Hepatic stellate cell (primary cell): ENCODE measurements around the gene ATP6AP1.

Experiments used
- DNase-seq: peaks from one replicate; pipeline ENCODE4 v3.0.0; 2011; ENCODE audit warnings: low spot score

The ATP6AP1 gene

DNA sequence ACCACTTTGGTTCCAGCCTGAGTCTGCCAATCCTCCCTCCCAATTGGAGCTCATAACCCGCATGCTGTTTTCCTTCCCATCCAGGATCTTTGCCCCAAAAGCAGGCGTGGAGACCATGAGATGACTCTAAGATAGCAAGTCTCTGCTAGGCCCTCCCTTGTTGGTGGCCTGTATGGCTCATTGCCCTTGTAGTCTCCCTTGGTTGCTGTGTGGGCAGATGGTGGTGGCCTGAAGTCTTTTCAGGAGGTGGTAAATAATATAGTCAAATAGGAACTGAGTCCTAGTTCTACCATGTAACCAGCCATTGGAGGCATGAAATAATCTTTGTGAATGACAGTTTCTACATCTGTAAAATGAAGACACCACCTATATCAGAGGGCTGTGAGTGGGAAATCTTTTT lies 1.2 kb downstream of the ATP6AP1 start:
- DNase-seq = no peak

DNA sequence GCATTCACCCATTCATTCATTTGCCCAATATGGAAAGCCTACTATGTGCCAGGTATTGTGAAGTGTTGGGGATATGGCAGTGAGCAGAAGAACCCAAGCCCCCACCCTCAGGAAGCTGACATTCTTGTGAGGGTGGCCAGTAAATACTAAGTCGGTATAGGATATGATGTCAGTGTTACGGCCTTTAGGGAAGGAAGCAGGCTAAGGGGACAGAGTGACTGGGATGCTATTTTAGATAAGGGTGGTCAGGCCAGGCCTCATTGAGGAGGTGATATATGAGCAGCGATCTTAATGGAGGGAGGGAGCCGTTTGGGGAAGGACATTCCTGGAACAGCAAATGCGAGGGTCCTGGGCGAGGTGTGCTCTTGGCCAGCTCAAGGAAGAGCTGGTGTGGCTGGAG lies 2.0 kb downstream of the ATP6AP1 start:
- no peak for DNase-seq

DNA sequence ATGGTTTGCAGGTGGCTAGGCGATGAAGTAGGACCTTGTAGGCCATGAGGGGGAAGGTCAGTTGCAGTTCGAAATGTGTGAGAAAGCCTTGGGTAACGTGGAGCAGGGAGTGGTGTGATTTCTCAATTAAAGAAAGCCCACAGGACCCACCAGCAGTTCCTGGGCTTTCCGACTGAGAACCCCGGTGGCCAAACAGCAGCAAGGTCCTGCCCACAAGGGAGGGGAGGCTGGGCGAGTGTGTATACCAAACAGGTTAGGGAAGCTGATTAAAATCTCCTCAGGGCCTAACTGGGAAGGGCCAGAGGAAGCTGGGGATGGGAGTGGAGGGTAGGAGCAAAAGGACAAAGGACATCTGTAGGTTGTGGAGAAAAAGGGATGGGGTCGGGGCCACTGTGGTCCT lies 2.4 kb downstream of the ATP6AP1 start:
- DNase-seq = no peak

DNA sequence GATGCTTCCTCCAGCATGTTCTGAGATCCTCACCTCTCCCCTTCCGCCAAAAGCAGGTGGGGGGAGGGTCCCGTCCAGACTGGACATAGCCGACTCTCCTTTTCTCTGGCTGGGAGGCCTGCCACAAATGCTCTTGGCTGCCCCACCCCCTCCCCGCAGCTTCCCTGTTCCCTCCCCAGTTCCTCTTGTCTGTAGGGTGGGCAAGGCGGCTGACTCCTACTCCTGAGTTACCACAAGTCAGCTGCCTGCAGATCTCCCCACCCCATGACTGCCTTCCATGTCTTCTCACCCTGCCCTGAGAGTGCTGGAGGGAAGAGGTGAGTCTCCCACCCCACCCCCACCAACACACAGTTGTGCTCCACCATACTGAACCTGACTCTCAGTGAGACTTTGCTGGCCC lies 2.9 kb downstream of the ATP6AP1 start:
- no peak for DNase-seq

DNA sequence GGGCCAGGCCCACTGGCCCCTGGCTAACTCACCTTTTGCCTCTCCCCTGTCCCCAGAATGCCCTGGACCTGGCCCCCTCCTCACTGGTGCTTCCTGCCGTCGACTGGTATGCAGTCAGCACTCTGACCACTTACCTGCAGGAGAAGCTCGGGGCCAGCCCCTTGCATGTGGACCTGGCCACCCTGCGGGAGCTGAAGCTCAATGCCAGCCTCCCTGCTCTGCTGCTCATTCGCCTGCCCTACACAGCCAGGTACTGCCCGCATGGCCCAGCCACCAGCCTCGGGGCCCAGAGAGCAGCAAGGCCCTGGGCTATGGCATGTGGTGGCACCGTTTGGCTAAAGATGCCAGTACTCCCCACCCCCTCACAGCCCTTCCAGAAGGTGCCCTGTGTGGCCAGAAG lies 3.7 kb downstream of the ATP6AP1 start:
- no peak for DNase-seq

DNA sequence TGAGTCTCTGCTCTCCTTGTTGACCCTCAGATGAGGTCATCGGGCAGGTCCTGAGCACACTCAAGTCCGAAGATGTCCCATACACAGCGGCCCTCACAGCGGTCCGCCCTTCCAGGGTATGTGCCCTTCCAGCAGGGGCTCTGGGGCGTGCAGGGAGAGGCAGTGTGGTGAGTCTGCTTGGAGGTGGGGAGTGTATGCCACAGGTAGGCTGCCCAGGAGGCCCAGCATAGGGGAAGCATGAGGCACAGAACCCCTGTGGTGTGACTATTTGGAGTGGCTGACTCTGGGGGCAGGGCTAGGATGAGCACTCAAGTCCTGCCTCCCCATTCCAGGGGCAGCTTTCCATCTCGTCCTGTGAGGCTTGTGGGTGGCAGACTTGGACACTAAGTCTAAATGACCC lies 5.1 kb downstream of the ATP6AP1 start:
- no peak for DNase-seq

DNA sequence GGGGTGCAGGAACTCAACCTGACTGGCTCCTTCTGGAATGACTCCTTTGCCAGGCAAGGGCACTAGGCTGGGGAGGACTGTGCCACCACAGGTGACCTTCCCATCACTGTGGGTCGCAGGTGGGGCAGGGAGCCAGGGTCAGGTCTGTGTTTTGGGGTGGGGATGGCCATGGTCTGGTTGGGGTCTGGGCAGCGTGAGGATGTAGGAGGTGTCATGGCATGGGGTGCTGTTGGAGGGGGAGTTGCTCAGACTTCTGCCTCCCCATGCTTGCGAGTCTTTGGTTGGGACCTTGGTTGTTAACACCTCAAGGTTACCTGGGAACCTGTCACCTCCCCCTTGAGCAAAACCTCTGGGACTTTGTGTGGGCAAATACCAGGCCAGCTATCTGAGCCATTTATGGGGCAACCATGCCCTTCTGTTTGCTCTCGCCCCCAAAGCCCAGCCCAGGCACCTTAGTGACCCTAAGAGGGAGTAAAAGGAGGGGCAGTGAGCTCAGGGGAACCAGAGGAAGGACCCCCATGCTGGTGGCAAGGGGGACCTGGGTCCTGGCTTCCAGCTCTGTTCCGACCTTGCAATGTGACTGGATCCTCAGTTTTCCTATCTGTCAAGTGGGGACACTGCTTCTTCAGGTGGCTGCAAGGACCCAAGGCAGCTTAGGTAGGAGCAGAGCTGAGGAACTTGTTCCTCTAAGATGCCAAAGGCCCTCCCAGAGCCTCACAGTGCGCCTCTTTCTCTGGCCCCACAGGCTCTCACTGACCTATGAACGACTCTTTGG lies 6.1 kb downstream of the ATP6AP1 start:
- DNase-seq = no peak

DNA sequence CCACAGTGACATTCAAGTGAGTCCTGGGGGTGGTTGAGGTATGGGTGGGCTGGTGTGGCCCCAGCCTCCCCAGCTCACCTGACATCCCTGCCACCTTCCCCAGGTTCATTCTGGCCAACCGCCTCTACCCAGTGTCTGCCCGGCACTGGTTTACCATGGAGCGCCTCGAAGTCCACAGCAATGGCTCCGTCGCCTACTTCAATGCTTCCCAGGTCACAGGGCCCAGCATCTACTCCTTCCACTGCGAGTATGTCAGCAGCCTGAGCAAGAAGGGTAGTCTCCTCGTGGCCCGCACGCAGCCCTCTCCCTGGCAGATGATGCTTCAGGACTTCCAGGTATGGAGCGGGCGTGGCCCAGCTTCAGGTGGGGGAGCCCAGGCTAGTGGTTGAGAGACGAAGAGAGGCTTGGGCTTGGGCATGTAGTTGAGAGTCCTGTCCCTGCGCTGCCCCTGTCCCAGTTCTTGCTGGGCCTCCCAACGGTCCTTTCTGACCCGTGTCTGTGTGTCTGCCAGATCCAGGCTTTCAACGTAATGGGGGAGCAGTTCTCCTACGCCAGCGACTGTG lies 6.8 kb downstream of the ATP6AP1 start:
- no peak for DNase-seq

DNA sequence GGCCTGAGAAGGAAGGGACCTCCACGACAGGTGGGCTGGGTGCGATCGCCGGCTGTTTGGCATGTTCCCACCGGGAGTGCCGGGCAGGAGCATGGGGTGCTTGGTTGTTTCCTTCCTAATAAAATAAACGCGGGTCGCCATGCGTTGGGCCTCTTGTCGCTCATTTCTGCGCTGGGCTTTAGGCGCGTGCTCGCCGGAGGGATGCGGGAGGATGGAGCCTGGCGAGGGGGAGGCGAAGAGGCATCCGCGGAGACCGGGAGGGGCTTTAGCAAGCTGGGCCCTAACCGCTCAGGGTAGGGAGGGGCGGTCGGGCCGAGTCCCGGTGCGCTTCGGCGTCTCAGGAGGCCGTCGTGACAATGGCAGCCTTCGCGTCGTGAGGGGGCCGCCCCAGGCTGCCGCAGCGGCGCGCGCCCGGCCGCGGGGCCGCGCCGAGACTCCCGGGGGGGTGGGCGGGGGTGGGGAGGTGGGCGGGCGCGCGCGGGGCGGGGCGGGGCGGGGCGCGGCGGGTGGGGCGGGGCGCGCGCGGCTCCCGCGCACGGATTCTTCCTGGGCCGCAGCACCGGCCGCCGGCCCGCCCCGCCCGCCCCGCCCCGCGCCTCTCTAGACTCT lies 8.0 kb downstream of the ATP6AP1 start:
- DNase-seq = peak; percentile 72

DNA sequence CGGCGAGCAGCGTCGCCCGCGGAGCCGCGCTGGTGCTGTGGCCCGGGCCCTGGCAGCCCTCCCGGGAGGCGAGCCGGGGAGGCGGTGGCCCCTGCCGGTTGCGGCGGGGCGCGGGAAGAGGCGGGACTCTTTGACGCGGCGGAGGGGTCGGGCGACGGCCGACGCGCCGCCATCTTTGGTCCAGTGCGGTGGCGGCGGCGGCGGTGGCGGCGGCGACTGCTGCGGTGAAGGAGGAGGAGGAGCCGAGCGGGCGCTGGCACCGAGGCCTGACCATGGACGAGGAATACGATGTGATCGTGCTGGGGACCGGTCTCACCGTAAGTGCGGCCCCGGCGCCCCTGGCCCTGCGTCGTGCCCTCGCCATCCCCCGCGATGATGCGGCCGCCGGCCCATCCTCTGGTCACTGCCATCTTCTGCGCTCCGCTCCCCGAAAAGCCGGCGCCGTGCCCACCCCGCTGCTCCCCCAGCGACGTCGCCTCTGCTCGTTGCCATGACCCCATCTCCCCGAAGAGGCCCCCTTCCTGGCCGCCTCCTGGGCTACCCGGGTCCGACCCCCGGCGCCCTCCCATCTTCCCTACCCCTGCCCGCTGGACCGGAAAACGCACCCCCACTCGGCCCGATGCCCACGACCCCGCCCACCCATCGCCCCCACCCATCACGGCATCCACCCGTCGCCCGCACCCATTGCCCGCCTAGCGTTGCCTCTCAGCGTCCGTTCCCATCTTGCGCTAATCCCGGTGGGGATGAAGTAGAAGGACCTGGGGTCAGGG lies 8.7 kb downstream of the ATP6AP1 start, which contains the start of gene GDI1:
TSS of gene GDI1 (plus strand) at position 172 of the 770 bp plus-strand sequence. CDS start at position 273, 101 bp downstream.
- peak; percentile 73 for DNase-seq

DNA sequence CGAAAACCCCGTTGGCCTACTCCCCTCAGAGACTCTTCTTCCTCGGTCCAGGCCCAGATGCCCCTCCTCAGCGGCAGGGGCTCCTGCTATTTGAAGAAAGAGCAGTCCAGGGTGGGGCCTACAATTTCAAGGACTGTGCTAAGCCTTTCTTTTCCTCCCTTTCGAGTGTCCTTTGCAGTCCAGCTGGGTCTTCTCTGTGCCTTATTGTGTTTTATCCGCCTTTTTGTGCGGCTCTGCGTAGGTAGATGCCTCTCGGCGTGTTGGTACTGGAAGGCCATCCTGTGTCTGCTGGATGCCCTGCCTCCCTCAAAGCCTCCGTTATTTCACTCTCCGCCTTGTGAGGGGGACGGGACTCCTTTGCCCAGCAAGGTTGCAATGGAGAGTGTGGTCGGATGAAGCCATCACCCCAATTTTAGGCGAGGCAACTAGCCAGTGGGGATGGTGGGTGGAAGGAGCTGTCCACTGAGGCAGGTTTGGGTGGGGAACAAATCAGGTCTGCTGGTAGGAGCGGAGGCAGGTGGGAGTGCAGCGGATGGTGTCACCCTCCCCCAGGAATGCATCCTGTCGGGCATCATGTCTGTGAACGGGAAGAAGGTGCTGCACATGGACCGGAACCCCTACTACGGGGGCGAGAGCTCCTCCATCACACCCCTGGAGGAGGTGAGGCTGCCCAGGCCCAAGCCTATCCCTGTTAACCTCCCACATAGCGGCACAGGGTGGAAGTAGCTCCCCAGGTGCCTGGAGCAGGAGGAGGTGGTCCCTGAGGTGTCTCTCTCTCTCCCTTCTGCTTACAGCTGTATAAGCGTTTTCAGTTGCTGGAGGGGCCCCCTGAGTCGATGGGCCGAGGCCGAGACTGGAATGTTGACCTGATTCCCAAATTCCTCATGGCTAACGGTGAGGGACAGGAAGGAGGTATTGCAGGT lies 9.8 kb downstream of the ATP6AP1 start:
- no peak for DNase-seq

DNA sequence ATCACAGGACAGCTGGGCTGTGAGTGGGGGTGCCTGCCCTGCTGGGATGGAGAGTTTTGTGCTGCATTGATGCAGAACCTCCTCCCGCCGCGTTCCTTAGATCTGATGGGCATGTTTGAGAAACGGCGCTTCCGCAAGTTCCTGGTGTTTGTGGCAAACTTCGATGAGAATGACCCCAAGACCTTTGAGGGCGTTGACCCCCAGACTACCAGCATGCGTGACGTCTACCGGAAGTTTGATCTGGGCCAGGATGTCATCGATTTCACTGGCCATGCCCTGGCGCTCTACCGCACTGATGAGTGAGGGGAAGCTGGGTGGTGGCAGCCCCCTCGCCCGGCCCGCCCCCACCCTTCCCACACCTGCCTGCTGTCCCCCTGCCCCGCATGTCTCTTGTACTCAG lies 11.4 kb downstream of the ATP6AP1 start:
- DNase-seq = no peak

DNA sequence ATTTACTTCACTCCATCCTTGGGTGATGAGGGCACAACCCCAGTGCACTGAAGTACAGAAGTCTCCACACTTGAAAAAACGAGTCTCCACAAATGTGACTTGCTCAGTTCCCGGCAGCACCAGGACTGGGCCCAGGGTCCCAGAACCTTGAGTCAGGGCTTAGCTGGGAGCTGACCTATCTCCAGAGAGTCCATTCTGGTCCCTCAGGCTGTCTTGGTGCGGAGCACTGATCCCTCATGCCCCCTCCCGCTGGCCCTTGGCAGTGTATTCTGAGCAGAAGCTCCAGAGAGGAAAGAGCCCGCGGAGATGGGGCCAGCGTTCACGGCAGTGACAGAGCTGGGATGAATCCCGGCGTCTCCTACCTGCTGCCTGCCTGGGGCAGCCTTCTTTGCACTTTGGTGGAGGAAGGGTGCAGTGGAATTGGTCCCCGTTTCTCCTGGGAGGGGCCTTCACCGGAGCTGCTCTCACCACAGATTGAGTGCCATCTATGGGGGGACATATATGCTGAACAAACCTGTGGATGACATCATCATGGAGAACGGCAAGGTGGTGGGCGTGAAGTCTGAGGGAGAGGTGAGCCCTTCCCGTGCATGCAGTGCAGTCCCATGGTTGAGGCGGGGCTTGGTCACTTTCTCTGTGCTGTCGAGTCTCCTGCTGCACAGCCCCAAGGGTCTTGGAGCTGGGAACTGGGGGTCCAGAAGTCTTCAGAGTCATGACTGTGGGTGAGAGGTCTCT lies 12.3 kb downstream of the ATP6AP1 start:
- DNase-seq = no peak

DNA sequence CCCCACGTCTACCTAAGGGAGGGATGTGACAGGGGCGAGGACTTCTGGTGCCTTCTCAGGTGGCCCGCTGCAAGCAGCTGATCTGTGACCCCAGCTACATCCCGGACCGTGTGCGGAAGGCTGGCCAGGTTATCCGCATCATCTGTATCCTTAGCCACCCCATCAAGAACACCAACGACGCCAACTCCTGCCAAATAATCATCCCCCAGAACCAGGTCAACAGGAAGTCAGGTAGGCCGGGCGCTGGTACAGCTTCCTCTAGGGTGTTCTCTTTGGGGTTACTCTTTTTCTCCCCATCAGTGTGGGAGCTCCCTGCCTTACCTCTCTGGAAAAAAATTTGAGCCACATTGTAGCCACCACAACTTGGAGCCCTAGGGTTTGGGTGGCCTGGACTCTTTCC lies 13.1 kb downstream of the ATP6AP1 start:
- DNase-seq = no peak

DNA sequence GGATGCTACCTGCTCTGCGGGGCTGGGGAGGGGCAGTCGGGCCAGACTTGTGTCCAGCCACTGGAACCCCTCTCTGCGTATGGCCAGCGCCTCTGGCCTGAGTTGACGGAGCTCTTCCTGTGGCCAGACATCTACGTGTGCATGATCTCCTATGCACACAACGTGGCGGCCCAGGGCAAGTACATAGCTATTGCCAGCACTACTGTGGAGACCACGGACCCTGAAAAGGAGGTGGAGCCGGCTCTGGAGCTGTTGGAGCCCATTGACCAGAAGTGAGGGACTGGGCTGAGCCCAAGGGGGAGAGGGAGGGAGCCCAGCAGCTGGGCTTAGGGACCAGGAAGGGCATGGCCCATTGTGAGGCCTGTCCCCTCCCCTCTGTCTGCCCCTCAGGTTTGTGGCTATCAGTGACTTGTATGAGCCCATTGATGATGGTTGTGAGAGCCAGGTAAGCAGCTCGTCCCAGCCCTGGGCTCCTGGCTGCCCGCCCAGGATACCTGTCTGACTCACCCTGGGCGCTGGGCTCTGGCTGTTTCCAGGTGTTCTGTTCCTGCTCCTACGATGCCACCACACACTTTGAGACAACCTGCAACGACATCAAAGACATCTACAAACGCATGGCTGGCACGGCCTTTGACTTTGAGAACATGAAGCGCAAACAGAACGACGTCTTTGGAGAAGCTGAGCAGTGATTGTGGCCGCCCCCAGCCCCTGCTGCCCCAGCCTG lies 13.7 kb downstream of the ATP6AP1 start:
- no peak for DNase-seq

DNA sequence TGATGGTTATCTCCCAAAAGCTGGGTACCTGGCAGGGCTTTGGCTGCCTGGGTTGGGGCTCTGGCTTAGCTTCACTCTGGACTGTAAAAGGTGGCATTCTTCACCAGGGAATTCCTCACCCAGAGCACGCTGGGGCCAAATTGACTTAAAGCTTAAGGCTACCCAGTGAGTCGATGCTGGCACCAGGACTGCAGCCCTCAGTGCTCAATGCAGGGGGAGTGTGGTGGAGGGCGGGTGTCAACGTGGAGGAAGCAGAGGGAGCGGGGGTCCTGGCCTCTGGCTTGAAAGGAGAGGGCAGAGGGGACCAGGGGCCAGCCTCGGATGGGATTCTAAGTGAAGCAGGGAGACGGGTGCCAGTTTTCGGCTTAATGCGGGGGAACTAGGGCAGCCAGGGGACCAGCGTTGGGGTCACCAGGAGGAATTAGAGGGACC lies 15.0 kb downstream of the ATP6AP1 start:
- peak; percentile 27 for DNase-seq

DNA sequence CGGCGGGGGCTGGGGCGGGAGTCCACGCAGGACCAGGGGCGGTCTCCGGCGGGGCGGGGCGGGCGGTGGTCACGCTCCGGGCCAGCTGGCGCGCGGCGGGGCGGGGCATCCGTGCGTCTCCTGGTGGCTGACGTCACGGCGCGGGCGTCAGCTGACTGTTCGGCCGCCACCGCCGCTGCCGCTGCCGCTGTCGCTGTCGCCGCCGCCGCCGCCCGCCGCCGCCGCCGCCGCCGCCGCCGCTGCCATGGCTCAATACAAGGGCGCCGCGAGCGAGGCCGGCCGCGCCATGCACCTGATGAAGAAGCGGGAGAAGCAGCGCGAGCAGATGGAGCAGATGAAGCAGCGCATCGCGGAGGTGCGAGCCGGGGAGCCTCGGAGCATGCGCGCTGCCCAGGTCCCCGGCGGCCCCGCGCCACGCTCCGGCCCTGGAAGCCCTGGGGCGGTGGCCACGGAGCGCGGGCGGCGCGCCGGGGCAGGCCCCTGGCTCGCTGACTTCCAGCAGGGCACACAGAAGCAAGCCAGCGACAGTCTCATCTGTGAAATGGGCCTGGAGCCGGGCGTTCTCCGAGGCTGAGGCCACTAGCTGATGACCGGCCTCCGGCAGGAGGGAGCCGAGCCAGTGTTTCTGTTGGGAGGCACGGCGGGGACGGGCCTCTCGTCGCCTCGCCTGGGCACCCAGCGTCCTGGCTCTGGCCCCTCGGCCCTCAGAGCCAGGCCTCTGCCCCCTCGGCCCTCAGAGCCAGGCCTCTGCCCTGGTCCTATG lies 15.7 kb downstream of the ATP6AP1 start, which contains the start of gene FAM50A:
TSS of gene FAM50A (plus strand) at position 150 of the 763 bp plus-strand sequence. CDS start at position 245, 95 bp downstream.
- peak; percentile 86 for DNase-seq

DNA sequence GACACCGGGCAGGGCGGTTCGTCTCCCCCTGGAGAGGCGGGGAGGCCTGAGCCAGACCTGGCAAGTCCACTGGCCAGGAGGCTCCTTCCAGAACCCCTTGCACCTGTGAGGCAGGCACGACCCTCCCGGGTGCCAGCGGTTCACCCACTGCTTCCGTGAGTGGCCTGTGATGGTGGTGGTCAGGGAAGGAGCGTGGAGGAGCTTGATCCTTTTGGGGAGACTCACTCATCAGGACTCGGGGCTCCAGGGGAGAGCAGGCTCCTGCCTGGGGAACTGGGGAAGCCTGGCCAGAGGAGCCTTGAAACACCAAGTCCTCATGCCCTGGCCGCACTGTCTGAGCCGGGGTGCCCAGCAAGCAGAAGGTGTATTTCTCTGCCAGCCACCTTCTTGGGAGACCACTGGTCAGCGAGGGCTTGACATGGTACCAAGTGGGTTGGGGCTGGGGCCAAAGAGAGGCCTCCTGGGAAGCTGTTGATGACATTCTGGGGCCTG lies 16.3 kb downstream of the ATP6AP1 start:
- no peak for DNase-seq

DNA sequence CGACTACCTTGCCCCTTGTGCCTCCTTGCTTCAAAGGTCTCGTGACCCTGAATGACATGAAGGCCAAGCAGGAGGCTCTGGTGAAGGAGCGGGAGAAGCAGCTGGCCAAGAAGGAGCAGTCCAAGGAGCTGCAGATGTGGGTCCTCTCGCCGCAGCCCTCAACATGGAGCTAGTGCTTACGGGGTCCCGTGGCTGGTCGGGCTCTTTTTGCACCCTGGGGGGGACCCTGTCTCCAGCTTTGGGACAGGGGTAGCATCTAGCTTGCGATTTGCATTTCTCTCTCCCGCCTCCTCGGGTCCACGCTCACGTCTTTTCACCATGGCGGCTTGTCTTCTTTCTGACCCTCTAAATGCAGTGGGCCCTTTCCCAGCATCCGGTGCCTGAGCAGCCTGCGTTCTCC lies 17.3 kb downstream of the ATP6AP1 start:
- DNase-seq = no peak
